ENCODE measurements around the gene RAB38. TPM values are rescaled to one million over a fixed set of nuclear protein-coding genes. Genes with fewer than 3 reads are reported as not detected.
A peak's percentile ranks its signal among the peaks of the same experiment; 100 is the strongest.

Gene RAB38
- total RNA-seq, 1 donor: 1.1 TPM

- Histone ChIP-seq H3K4me3 (ENCODE audit: insufficient read depth, low read length) (no peak overlapping the region), H3K4me2 (ENCODE audit: insufficient read depth, low read length) (no peak overlapping the region), H3K9me3 (ENCODE audit: low read depth, low read length) (no peaks in the 10 kb centered on the region), H3K27me3 (ENCODE audit: insufficient read depth, low read length) (no peaks in the 10 kb centered on the region), H3K36me3 (ENCODE audit: insufficient read depth, low read length) (no peaks in the 10 kb centered on the region), H2AFZ (ENCODE audit: low read length) (no peak overlapping the region), H3K4me1 (ENCODE audit: insufficient read depth, low read length) (peaks cover 4% of the 10 kb centered on the region), H3K79me2 (ENCODE audit: insufficient read depth, low read length) (no peaks in the 10 kb centered on the region), H4K20me1 (ENCODE audit: insufficient read depth, low read length) (no peaks in the 10 kb centered on the region), H3K27ac (ENCODE audit: low read depth, low read length) (no peak overlapping the region)
- no peak for TF ChIP-seq CTCF (IDR thresholded peaks at IDR 0.05; ENCODE audit: extremely low read depth, low read depth, low read length)
- no peak for DNase-seq (ENCODE audit: insufficient read length, low spot score, missing footprints)
Observed at GRCh38 chr11:88169471-88169870, 5.8 kb downstream of the RAB38 start.

DNA sequence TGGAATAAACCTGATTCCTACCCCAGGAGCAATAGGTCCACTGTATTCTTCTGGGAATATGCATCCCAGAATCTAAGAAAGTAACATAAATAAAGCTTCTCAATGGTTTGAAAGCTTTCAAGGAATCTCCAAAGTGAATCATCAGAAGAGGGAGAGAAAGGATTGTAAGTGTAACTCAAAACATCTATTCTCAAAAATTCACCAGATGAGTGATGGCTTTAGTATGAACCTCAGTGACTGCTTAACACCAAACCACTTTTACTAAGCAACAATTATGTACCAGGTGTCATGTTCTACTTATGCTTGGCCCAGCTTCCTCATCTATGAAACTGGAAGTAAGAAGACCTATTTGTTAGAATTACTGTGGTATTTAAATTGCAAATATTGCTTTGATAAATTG lies 7.4 kb downstream of the RAB38 start:
- Histone ChIP-seq H2AFZ (ENCODE audit: low read length) (no peak overlapping the region), H3K4me2 (ENCODE audit: insufficient read depth, low read length) (no peak overlapping the region), H3K4me3 (ENCODE audit: insufficient read depth, low read length) (no peak overlapping the region), H4K20me1 (ENCODE audit: insufficient read depth, low read length) (no peaks in the 10 kb centered on the region), H3K27ac (ENCODE audit: low read depth, low read length) (no peak overlapping the region), H3K36me3 (ENCODE audit: insufficient read depth, low read length) (no peaks in the 10 kb centered on the region), H3K9me3 (ENCODE audit: low read depth, low read length) (no peaks in the 10 kb centered on the region), H3K4me1 (ENCODE audit: insufficient read depth, low read length) (no peaks in the 10 kb centered on the region), H3K79me2 (ENCODE audit: insufficient read depth, low read length) (no peaks in the 10 kb centered on the region), H3K27me3 (ENCODE audit: insufficient read depth, low read length) (no peaks in the 10 kb centered on the region)
- peak; percentile 68 for DNase-seq (ENCODE audit: insufficient read length, low spot score, missing footprints)
- no peak for TF ChIP-seq CTCF (IDR thresholded peaks at IDR 0.05; ENCODE audit: extremely low read depth, low read depth, low read length)

DNA sequence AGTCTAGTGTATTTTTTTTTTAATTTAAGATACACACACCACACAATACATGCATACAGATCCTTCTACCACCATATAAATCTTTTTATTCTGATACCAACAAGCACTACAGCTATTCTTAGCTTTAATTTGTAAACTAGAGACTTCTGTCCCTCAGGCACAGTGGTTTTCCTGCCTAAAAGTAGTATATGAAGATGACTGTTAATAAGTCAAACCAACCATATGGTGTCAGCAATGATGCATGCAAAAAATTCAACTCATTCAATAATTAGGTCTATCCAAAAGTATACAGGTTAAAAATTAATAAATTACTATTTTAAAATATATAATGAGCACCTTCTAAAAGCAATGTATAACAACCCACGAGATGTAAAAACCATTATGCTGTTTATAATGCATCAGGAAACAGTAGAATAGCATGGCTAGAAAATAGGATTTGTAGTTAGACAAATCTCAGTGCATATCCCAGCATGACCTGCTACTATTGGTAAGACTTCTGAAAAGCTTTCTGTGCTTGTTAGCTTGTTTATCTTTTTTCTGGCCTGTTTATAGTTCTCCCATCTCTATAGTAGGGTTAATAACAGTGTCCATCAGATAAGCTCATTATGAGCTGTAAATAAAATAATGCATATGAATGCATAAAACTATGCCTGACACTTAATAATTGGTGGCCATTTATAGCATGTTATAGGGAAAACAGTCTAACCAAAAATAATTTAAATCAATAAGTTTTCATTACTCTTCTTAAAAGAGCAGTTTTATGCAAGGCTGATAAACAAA lies 10.2 kb downstream of the RAB38 start:
- H3K4me1 ChIP-seq (ENCODE audit: insufficient read depth, low read length): no peaks in the 10 kb centered on the region
- H3K36me3 ChIP-seq (ENCODE audit: insufficient read depth, low read length): no peaks in the 10 kb centered on the region
- no peak overlapping the region for H3K4me3 ChIP-seq (ENCODE audit: insufficient read depth, low read length)
- H3K9me3 ChIP-seq (ENCODE audit: low read depth, low read length): no peaks in the 10 kb centered on the region
- H3K27ac ChIP-seq (ENCODE audit: low read depth, low read length): no peak overlapping the region
- no peaks in the 10 kb centered on the region for H4K20me1 ChIP-seq (ENCODE audit: insufficient read depth, low read length)
- H3K4me2 ChIP-seq (ENCODE audit: insufficient read depth, low read length): no peak overlapping the region
- no peaks in the 10 kb centered on the region for H3K79me2 ChIP-seq (ENCODE audit: insufficient read depth, low read length)
- TF ChIP-seq CTCF (IDR thresholded peaks at IDR 0.05; ENCODE audit: extremely low read depth, low read depth, low read length): no peak
- H3K27me3 ChIP-seq (ENCODE audit: insufficient read depth, low read length): no peaks in the 10 kb centered on the region
- no peak for DNase-seq (ENCODE audit: insufficient read length, low spot score, missing footprints)
- H2AFZ ChIP-seq (ENCODE audit: low read length): no peak overlapping the region

DNA sequence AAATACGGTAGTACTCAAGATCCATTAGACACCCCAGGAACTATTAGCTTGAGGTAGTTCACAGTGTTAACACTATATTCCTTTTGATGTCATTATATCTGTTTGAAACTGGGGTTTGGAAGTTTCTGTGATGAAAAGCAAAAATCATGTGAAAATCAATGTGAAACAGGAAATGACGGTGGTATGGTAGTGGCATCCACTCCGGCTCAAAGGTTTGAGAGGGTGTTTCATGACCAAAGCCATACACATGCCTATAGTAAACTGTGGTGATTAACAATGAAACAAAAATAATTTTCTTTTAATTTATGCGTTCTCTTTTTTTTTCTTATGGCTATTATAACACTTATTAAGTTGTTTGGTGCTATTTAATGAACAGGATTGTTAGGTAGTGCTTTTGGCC lies 10.9 kb downstream of the RAB38 start:
- no peaks in the 10 kb centered on the region for H4K20me1 ChIP-seq (ENCODE audit: insufficient read depth, low read length)
- no peaks in the 10 kb centered on the region for H3K4me1 ChIP-seq (ENCODE audit: insufficient read depth, low read length)
- no peak for DNase-seq (ENCODE audit: insufficient read length, low spot score, missing footprints)
- H3K4me3 ChIP-seq (ENCODE audit: insufficient read depth, low read length): no peak overlapping the region
- H2AFZ ChIP-seq (ENCODE audit: low read length): no peak overlapping the region
- TF ChIP-seq CTCF (IDR thresholded peaks at IDR 0.05; ENCODE audit: extremely low read depth, low read depth, low read length): no peak
- H3K27ac ChIP-seq (ENCODE audit: low read depth, low read length): no peak overlapping the region
- no peaks in the 10 kb centered on the region for H3K79me2 ChIP-seq (ENCODE audit: insufficient read depth, low read length)
- no peaks in the 10 kb centered on the region for H3K36me3 ChIP-seq (ENCODE audit: insufficient read depth, low read length)
- no peak overlapping the region for H3K4me2 ChIP-seq (ENCODE audit: insufficient read depth, low read length)
- no peaks in the 10 kb centered on the region for H3K27me3 ChIP-seq (ENCODE audit: insufficient read depth, low read length)
- no peaks in the 10 kb centered on the region for H3K9me3 ChIP-seq (ENCODE audit: low read depth, low read length)

Measured in osteoblast (primary cell).